Stimulated activated CD4-positive, alpha-beta T cell treated with anti-CD3 and anti-CD28 coated beads, Interleukin-1b, Interleukin-23, amount 100 ng/mL, for 1 hour (primary cell): Measurements from ENCODE around the gene ERLEC1.
"Not testable (repeated sequence)": the region's sequence is repeated elsewhere in the genome, so short reads cannot be mapped to it uniquely, and the experiment has no call there.

ENCODE experiments used
- DNase-seq, 2 donors: peaks; one replicate each; pipeline ENCODE4 v3.0.0-alpha.2; 2020; ENCODE audit warnings: low read depth in 2 of 2

Gene ERLEC1

DNA sequence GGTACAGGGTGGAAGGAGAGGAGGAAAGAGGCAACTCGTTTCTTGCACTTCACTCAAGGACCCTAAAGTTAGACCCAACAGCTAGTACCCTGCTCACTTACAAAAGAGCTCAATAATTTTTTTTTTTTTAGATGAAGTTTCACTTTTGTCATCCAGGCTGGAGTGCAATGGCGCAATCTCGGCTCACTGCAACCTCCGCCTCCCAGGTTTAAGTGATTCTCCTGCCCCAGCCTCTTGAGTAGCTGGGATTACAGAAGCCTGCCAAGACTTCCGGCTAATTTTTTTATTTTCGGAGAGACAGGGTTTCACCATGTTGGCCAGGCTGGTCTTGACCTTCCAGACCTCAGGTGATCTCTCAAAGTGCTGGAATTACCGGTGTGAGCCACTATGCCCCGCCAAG lies 4.2 kb upstream of the ERLEC1 start:
- DNase-seq: no peak

DNA sequence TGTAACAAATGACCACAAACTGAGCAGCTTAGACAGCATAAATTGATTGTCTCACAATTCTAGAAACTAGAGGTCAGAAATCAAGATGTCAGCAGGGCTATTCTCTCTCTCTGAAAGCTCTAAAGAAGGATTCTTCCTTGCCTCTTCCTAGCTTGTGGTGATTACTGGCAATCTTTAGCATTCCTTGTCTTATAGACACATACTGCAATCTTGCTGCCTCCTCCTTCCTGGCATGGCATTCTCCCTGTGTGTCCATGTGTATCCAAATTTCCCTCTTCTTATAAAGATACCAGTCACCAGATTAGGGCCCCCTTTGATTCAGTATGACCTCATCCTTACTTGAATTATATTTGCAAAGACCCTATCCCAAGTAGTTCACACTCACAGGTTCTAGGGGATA lies 2.4 kb upstream of the ERLEC1 start:
- no peak for DNase-seq

DNA sequence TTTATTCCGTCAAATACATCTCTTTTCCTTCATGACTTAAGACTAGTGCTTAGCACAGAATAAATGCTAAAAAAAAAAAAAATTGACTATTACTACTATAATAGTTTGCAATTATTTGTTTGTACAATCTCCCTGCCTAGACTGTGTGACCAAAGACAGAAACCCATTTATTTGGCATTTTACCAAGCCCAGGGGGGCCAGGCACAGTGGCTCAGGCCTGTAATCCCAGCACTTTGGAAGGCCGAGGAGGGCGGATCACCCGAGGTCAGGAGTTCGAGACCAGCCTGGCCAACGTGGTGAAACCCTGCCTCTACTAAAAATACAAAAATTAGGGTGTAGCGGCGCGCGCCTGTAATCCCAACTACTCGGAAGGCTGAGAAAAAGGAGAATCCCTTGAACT lies 1.5 kb upstream of the ERLEC1 start:
- DNase-seq: no peak

DNA sequence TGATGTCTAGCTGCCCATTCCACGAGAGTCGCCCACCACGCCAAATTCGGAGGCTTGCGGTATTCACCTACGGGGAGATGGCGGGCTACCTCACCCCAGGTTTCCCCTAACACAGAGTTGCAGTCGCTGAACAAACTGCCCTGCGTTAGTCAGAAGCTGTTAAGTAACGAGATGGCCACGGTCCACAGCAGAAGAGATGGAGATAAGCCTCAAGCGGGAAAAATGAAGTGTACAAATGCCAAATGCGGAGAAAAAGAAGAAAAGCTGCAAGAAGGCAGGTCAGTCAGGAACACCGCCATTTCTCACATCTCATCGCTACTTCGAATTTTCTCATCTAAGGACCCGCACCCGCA lies 516 bp upstream of the ERLEC1 start:
- DNase-seq: no peak

DNA sequence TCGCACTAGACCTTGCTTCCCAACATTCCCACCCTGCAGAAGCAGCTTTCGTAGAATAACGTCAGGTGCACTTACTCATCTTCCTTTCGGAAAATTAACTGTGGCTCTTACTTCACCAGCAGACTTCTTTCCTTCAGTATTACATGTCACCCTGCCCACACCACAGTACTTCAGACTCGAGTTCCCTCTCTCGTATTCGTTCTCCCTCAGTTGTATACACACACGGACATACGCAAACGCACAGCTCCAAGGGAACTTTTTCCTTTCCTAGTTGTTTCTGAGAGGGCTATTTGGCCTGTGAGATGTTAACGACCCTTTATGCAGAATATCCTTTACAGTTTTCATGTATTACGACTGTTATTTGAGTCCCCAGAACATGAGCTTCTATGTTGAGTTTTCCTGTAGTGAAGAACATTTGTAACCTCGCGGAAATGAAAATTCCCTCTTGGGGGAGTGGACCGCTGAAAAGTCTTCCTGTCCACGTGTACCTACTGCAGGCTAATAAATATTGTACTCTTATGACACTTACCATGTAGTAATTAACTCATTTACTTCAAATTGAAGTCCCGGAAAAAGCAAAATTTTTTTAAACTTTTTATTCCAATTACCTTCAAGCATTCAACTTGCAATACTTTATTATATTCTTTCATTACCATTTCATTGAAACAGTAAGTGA lies 908 bp downstream of the ERLEC1 start:
- DNase-seq: no peak

DNA sequence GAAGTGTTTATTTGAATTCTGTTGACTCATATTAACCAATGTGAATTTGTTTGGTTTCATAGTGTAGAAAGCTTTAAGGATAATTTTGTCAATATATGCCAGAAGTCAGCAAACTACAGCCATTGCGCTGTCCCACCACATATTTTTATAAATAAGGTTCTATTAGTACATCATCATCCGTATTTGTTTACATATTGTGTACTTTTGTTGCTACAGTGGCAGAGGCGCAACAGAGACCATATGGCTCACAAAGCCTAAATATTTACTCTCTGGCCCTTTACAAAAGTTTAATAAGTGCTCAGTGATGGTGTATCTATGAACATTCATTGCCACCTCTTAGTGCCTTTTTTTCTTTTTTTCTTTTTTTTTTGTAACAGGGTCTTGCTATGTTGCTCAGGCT lies 6.4 kb downstream of the ERLEC1 start:
- DNase-seq: no peak

DNA sequence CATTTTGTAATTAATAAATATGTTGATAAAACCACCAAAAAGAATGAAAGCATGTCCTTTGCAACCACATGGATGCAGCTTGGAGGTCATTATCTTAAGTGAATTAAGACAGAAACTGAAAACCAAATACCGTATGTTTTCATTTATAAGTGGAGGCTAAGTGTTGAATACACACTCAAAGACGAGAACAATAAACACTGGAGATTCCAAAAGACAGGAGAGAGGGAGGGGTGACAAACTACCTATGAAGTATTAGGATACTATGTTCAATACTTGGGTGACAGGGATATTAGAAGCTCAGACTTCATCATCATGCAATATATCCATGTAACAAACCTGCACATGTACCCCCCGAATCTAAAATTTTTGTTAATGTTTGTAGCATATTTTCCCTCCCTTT lies 7.0 kb downstream of the ERLEC1 start:
- DNase-seq: no peak

DNA sequence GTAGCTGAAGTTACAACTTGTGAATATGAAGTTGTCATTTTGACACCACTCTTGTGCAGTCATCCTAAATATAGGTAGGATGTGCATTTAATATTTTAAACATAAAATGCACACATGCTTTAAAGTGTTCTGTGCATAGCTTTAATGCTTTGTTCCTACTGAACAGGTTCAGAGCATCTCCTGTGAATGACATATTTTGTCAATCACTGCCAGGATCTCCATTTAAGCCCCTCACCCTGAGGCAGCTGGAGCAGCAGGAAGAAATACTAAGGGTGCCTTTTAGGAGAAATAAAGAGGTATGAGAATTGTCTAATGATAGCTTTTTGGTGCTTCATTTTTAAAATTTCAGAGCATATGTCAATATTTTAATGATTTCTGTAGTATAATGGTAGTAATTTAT lies 14.7 kb downstream of the ERLEC1 start:
- no peak for DNase-seq

DNA sequence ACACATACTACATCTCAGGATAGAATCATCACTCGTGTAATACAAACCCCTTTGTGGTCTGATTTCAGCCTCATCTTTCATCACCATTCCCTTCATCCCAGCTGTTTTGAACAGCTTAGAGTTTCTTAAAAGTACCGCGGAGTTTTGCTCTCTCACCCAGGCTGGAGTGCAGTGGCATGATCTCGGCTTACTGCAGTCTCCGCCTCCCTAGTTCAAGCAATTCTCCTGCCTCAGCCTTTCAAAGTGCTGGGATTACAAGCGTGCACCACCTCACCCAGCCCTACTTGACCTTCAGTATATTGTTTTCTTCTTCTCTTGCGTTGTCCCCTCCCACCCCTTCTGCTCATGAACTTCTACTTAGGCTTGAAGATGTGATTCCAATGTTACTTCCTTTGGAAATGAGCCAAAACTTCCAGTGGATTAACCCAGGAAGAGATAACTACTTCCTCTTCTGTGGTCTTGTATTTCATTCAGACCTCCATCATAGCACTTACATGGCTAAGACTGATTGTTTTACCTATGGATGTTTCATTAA lies 15.8 kb downstream of the ERLEC1 start:
- no peak for DNase-seq

DNA sequence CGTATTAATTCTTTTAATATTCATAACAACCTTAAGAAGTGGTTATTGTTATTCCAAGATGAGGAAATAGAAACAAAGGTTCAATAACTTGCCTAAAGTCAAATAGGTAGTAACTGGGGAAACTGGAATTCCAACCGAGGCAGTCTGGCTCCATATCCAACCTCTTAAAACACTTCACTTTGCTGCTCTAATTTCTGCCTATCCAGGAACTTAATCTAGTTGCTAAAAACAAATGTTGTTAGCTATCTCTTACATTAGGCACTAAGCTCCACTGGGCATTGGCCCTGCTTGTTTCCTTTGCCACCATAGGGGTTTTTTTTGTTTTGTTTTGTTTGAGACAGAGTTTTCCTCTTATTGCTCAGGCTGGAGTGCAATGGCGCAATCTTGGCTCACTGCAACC lies 24.8 kb downstream of the ERLEC1 start:
- no peak for DNase-seq

DNA sequence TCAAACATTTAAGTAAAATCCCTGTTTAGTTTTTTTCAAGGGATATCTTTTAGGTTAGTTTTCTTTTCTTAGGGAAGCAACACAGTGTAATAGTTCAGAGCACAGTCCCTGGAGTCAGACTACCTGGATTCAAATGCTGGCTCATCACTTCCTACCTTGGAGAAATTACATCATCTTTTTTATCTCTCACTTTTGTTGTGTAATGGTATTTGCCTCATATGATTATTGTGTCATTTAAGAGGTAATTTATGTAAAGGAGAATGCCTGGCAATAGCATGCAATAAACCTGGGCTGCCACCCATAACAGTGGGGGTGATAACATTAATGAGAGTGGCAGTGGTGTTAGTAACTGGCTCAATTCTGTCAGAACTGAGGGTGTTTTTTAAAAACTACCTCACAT lies 26.3 kb downstream of the ERLEC1 start:
- no peak for DNase-seq

DNA sequence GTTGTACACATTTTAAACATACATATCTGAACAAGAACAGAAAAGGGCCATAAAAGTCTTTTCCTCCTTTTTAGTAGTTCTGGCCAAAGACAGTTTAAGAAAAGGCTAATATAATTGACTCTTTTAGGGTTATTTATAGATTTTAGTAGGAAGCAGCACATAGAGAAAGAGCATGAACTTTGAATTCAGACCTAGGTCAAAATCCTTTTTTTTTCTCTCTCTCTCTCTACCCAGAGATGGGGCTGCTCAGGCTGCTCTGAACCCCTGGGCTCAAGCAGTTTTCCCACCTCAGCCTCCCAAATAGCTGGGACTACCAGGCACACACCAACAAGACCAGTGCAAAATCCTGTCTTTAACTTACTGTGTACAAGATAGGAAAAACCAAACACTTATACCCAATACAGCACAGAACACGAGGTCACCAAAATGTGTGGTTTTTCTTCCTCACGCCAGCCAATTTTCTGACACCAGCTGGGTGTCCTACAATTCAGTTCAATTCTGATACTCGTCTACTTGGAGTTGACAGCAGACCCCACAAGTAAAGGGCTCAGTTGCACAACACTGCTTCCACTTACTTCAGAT lies 32.1 kb downstream of the ERLEC1 start:
- DNase-seq: no peak

DNA sequence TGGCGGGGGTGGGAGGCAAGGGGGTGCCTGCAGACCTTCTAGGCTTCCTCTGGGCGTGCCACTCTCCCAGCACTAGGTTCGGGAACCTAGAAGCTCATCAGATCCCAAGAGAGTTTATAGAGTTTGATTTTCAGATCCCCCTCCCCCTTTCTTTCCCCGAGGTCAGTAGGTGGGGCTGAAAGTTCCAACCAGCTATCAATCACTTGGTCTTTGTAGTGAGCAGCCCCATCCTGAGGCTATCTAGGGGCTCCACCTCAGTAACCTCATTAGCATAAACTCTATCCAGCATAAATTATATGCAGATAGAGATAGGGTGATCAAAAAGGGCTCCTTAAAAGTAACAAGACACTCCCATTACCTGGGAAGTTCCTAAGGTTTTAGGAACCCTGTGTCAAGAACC lies 32.8 kb downstream of the ERLEC1 start:
- no peak for DNase-seq

DNA sequence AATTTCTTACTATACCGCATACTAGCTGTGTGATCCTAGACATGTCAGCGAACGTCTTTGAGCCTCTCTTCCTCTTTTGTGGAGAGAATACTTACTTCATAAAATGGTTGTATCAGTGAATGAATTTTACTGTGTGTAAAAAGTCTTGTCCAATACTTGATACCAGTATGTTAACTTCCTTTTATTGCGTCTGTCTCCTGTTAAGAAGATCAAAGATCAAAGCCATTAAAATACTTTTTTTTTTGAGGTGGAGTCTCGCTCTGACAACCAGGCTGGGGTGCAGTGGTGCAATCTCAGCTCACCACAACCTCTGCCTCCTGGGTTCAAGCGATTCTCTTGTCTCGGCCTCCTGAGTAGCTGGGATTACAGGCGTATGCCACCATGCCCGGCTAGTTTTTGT lies 33.2 kb downstream of the ERLEC1 start:
- no peak for DNase-seq

DNA sequence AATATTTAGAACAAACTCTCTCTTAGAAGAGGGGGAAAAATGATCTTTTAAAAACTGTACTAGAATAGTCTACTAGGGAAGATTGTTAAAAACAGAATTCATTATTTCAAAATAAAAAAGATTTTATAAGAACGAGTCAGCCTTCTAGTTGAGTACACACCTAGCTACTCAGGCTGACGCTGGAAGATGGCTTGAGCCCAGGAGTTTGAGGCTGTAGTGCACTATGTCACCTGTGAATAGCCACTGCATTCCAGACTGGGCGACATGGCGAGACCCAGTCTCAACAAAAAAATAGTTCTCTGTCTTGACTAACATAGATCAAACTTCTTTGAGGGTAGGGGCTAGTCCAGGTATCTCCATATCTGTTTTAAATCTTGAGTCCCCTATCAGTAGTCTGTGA lies 33.9 kb downstream of the ERLEC1 start:
- DNase-seq: no peak

DNA sequence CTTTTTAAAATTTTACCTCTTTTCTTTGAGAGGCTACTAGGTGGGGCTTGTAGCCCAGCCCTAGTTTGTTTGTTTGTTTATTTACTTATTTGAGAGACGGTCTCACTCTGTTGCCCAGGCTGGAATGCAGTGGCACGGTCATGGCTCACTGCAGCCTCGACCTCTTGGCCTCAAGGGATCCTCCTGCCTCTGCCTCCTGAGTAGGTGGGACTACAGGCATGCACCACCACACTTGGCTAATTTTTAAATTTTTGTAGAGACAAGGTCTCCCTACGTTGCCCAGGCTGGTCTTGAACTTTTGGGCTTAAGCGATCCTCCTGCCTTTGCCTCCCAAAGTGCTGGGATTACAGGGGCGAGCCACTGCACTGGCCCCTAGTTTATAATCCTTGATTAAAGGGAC lies 35.0 kb downstream of the ERLEC1 start:
- no peak for DNase-seq

DNA sequence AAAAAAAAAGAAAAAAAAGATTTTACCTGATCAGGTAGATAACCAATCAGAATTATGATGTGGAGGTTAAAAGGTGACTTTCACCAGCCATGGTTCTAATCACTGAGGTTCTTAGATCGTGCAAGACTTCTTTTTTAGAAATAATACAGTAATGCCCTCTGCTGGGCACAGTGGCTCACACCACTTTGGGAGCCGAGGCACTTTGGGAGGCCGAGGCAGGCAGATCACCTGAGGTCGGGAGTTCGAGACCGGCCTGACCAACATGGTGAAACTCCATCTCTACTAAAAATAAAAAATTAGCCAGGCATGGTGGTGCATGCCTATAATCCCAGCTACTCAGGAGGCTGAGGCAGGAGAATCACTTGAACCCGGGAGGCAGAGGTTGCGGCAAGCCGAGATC lies 36.8 kb downstream of the ERLEC1 start:
- not testable (repeated sequence) for DNase-seq

DNA sequence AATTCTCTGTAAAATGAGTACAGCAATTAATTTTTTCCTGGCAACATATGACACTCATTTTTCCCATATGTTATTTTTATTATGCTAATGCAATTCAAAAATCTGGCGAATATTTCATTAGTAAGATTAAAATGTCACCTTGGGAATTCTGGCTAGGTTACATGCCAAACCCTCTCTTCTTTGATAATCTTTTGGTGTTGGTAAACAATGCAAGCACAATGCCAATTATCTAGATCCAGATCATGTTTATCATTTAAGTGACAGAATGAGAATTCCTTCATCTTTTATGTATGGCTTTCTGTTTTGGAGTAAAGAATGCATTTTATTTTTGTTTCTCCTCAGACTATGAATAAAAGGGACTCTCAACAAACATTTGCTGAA lies 39.2 kb downstream of the ERLEC1 start:
- no peak for DNase-seq

DNA sequence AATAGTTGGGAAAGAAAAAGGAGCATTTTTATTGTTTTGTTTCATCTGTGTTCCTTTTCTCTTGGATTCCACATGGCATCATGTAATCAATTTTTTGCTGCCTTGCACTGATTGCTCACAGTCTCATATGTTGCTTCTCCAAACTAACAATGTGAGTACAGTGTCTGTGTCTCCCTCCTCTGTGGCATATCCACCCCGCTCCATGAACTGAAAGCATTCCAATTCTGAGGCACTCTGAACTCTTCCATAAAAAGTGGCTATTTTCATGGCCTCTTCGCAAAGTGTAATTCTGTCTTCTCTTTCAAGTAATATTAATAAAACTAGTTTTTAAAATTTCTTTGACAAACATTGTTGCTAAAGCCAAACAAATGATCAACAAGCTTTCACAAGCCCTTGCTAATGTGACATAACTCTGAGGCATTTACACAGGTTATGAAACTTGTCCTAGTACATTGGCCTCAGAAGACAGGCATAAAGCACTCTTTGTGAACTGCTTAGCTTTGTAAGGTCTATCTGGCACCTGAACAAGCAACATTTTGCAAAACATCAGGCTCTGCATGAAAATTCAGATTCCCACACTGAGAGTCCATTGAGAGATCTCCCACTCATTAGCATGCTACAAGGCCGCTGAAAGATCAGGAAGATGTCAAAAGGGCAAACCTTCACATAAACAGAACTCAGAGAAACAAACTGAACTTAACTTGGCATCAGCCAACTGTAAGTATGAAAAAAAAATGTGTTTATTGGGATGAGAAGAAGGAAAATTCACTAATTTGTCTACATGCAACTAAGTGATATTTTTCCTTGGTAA lies 39.9 kb downstream of the ERLEC1 start:
- DNase-seq: no peak

DNA sequence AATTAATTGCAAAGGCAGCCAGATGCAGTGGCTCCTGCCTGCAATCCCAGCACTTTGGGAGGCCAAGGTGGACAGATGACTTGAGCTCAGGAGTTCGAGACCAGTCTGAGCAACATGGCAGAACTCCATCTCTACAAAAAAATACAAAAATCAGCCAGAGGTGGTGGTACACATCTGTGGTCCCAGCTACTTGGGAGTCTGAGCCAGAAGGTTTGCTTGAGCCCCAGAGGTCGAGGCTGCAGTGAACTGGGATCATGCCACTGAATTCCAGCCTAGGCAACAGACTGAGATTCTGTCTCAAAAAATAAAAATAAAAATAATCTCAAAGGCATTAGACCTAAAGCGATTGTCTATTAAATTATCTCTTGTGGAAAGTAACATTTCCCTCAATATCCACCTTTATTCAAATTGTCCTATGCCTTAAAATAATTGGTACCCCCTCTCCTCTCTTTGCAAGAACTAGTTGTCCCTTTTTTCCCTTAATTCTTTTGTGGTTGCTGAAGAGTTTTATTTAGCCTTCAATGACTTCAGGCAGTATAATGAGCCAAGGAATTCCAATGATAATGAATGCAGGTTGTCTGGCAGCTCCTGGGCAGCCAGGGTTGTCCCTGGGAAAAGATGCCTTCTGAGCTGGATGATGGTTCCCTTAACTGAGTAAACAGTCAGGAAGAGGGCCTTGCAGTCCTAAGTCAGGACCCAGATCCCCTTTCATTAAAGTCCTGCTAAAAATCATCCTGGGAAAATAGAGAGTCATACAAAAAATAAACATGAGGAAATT lies 40.7 kb downstream of the ERLEC1 start:
- no peak for DNase-seq

DNA sequence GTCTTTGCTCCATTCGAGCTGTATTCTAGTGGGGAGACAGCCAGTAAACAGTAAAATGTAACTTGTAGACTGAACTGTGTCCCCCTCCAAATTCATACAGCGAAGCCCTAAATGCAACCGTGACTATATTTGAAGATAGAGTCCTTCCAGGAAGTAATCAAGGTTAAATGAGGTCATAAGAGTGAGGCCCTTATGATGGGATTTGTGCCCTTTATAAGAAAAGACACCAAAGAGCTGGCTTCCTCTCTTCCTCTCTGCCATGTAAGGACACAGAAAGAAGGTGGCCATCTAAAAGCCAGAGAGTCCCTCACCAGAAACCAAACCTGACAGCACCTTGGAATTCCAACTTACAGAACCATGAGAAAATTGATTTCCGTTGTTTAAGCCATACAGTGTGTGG lies 41.5 kb downstream of the ERLEC1 start:
- DNase-seq: no peak

DNA sequence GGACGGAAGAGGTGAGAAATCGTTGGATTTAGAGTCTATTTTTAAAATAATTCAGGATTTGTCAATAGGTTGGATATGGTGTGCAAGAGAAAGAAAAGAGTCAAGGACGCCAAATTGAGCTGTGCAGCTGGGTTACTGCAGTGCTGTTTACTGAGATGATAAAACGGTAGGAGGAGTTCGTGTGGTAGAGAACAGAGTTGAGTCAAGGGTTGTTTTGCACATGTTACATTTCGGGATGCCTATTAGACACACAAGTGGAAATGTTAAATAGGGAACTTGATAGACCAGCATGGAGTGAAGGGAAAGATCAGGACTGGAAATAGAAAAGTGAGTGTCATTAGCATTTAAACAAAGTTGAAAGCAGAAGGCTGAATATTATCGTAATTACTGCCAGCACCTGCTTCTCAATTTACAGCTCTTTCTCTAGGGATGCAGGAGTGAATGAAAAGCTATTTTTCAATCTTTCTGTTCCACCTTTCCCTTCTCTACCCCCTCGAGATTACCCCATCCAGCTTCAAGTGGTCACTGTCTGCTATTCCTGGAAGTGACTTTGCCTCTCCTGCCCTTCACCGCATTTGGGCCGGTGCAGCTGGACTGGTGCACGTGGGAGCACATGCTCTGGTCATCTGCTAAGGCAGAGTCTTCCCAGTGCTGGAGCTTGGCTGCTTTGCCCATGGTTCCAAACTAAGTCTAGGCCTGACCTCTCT lies 42.6 kb downstream of the ERLEC1 start:
- no peak for DNase-seq
